GM19468 (cell line): ENCODE results near the gene ICAM5.
A peak's percentile ranks its signal among the peaks of the same experiment; 100 is the strongest.
"Not testable (repeated sequence)": the region's sequence is repeated elsewhere in the genome, so short reads cannot be mapped to it uniquely, and the experiment has no call there.

Experiments
- ATAC-seq: cut with Tn5 transposase; IDR thresholded peaks from one replicate; pipeline ENCODE4 v1.9.1; 2021; ENCODE audit warnings: mild to moderate bottlenecking, moderate library complexity, moderate number of reproducible peaks; ENCODE audit not compliant: unreplicated experiment; ENCODE audit errors: extremely low read depth

The ICAM5 gene, protein sequence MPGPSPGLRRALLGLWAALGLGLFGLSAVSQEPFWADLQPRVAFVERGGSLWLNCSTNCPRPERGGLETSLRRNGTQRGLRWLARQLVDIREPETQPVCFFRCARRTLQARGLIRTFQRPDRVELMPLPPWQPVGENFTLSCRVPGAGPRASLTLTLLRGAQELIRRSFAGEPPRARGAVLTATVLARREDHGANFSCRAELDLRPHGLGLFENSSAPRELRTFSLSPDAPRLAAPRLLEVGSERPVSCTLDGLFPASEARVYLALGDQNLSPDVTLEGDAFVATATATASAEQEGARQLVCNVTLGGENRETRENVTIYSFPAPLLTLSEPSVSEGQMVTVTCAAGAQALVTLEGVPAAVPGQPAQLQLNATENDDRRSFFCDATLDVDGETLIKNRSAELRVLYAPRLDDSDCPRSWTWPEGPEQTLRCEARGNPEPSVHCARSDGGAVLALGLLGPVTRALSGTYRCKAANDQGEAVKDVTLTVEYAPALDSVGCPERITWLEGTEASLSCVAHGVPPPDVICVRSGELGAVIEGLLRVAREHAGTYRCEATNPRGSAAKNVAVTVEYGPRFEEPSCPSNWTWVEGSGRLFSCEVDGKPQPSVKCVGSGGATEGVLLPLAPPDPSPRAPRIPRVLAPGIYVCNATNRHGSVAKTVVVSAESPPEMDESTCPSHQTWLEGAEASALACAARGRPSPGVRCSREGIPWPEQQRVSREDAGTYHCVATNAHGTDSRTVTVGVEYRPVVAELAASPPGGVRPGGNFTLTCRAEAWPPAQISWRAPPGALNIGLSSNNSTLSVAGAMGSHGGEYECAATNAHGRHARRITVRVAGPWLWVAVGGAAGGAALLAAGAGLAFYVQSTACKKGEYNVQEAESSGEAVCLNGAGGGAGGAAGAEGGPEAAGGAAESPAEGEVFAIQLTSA

DNA sequence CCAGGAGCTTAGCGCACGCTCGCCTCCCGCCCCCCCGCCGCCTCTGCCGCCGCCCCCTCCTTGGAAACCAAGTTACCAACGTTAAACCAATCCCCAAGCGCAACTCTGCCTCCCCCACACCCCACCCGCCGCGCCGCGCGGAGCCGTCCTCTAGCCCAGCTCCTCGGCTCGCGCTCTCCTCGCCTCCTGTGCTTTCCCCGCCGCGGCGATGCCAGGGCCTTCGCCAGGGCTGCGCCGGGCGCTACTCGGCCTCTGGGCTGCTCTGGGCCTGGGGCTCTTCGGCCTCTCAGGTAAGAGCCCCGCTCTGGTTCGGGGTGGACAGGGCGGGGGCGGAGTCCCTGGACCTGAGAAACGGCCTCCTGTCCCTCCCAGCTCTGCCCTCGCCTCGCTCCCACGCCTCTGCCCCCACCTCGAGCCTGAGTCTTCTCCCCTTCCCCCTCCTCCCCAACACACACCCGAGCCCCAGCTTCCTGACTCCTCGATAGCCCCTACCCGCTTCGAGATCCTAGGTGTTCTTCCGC lies at the start of gene ICAM5:
TSS of gene ICAM5 (plus strand) at position 117 of the 521 bp plus-strand sequence. CDS start at position 209, 92 bp downstream.
- ATAC-seq: no peak

DNA sequence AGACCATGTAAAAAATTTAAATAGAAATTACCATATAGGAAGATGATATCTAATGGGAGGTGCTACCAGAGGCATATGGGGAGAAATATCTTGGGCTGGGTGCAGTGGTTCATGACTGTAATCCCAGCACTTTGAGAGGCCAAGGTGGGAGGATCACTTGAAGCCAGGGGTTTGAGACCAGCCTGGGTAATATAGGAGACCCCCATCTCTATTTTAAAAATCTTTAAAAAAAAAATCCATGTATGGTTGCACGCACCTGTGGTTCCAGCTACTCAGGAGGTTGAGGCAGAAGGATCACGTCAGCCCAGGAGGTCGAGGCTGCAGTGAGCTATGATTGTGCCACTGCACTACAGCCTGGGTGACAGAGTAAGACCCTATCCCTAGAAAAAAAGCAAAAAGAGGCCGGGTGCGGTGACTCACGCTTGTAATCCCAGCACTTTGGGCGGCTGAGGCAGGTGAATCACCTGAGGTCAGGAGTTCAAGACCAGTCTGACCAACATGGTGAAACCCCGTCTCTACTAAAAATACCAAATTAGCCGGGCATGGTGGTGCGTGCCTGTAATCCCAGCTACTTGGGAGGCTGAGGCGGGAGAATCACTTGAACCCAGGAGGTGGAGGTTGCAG lies 47.8 kb upstream of the ICAM5 start:
- not testable (repeated sequence) for ATAC-seq

DNA sequence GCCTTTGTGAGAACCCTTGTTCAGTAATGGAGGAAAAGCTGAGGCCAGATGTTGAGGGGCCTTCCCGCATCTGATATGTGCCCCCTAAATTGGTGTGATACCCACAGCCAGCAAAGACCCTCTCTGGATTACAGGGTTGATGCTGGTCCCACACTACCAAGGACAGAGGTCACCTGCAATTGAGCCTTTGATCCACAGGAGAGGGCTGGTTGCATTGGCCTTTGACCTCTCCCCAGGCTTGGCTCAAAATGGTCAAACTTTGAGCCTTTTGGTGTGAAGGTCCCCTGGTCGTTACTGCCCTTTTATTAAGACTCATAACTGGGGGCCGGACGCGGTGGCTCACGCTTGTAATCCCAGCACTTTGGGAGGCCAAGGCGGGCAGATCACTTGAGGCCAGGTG lies 46.1 kb upstream of the ICAM5 start:
- no peak for ATAC-seq

DNA sequence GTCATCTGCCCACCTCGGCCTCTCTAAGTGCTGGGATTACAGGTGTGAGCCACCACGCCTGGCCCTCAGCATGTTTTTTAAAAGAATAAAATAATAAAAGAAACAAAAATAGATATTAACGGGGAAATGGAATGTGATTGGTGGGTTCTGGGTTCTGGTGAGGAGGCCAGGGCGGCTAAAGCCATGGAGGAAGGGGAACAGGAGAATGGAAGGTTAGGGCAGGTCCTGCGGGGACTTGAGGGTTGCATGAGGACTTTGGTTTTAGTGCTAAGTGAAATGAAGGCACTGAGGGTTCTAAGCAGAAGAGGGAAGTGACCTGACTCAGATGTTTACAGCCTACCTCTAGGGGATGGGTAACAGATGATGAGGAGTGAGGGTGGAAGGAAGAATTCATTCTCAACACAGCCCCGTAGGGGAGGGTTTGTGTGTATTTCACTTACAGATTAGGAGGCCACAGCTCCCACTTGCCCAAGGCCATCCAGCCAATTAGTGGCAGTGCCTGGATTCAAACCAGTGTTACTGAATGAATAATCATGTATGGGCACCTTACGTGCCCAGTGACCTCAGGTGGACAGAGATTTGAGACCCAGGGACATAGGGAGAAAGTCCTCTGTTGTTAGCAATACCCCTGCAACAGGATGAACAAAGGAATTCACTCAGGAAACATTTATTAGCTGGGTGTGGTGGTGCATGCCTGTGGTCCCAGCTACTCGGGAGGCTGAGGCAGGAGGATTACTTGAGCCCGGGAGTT lies 44.4 kb upstream of the ICAM5 start:
- ATAC-seq: no peak

DNA sequence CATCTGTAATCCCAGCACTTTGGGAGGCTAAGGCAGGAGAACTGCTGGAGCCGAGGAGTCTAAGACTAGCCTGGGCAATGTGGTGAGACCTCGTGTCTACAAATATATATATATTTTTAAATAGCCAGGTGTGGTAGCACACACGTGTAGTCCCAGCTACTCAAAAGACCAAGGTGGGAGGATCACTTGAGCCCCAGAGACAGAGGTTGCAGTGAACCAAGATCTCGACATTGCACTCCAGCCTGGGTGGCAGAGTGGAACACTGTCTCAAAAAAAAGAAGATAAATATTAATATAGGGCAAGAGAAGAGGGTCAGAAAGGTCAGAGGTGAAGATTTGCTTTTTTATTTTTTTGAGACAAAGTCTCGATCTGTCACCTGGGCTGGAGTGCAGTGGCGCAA lies 43.2 kb upstream of the ICAM5 start:
- ATAC-seq: no peak

DNA sequence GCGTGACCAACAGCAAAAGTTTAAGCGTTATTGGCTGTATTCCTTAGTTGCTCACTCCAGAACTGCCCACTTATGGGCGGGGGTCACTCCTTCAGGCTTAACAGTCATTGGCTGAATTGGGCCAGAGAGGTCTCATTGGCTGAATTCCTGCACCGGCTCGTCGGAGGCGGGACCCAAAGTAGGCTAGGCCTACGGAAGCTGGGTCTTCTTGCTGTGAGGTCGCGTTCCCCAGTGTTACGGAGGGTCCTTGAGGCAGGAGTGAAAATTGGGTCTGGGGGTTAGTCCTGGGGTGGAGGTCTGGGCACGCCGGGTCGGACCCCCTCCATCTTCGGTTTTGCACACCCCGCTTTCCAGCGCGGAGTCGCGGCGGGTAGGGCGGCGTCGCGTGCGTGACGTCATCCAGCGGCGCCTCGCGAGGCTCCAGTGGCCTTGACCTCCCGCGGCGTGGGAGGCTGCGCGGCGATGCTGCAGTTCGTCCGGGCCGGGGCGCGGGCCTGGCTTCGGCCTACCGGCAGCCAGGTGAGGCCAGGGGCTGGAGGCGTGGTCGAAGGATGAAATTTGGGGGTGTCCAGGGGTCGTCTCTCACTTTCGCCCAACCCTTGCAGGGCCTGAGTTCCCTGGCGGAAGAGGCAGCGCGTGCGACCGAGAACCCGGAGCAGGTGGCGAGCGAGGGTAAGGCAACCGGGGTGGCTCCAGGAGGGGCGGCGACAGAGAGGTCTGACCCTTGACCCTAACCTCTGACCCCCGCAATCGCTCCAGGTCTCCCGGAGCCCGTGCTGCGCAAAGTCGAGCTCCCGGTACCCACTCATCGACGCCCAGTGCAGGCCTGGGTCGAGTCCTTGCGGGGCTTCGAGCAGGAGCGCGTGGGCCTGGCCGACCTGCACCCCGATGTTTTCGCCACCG lies 37.7 kb upstream of the ICAM5 start, which contains the start of gene MRPL4:
TSS of gene MRPL4 (plus strand) at position 423 of the 903 bp plus-strand sequence. CDS start at position 463, 40 bp downstream.
- peak; percentile 69 for ATAC-seq

DNA sequence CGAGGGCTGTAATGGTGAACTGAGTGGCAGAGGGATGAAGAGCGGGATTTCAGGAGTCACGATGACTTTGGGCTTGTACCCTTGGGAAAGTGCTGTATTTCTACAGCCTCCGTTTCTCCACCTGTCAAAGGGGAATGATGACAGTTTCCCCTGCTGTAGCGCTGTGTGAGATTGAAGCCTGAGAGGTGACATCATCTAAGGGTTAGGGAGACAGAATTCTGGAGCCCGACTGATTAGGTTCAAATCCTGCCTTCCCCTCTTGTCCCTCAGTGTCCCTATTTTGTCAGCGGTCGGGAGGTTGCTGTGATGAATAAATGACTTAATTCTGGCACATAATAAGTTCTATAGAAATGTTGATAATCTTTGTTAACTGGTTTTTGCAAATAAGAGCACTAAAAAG lies 37.0 kb upstream of the ICAM5 start:
- no peak for ATAC-seq

DNA sequence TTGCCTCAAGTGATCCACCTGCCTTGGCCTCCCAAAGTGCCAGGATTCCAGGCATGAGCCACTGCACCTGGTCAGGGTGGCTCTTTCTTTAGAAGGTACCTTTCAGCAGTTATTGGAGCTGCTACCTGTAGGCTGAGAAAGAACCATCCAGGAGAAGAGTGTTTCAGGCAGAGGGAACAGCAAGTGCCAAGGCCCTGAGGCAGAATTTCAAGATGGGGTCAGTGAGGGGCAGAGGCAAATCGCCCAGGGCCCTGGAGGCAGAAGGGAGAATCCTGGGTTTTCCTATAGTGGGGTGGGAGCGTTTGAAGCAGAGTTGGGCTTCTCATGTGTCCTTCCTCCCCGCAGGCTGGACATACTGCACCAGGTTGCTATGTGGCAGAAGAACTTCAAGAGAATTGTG lies 35.5 kb upstream of the ICAM5 start:
- no peak for ATAC-seq

DNA sequence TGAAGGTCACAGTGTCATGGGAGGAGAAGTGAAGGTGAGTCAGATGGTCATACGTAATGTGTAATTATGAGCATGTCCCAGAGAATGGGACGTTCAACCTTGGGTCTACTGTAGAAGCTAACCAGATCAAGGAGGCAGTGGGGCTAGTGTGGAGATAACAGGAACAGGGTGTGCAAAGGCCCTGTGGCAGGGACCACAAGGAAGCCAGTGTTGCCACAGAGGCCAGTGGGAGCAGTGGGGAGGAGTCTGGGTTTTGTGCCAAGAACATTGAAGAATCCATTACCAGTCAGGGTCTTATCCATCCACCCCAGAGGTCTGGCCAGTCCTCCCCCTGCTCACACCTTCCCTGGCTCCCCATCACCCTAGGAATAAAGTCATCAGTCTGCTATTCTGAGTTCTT lies 34.4 kb upstream of the ICAM5 start:
- ATAC-seq: no peak

DNA sequence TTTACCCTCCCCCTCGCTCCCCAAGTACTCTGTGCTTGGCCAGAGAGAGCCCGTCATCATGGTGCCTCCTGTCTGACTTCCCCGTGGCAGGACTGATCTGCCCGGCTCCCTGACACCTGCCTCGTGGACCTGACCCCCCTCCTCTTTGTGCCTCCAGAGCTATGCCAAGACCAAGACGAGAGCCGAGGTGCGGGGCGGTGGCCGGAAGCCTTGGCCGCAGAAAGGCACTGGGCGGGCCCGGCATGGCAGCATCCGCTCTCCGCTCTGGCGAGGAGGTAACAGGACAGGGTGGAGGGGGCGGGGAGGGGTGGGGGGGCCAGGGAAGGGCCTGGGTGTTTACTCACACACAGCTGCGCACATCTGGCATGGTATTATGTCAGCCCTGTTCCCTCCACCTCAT lies 33.2 kb upstream of the ICAM5 start:
- no peak for ATAC-seq

DNA sequence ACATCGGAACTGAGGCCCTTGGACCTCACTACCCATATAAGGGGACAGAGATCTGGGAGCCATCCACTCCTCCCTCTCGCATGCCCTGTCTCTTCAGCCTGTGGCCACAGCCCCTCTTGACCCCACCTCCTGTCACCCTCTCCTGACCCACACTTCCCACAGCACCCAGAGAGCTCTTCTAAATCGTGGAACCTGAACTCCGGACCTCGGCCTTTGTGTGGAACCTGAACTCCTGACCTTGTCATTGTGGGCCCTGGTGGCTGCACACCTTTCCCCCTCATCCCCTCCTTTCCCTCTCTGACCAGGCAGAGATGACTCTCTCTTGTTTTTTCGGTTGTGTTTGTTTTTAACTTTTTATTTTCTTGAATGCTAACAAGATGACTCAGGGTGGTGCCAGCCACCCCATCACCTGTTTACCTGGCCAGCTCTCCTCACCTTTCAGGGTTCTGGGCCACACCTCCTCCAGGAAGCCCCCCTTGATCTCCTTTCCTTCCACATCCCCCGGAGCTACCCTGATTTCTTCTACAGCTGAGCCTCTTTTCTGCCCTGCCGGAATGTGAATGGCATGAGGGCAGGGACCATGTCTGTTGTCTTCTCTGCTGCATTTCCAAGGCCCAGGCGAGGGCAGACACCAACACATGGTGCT lies 32.7 kb upstream of the ICAM5 start:
- no peak for ATAC-seq

DNA sequence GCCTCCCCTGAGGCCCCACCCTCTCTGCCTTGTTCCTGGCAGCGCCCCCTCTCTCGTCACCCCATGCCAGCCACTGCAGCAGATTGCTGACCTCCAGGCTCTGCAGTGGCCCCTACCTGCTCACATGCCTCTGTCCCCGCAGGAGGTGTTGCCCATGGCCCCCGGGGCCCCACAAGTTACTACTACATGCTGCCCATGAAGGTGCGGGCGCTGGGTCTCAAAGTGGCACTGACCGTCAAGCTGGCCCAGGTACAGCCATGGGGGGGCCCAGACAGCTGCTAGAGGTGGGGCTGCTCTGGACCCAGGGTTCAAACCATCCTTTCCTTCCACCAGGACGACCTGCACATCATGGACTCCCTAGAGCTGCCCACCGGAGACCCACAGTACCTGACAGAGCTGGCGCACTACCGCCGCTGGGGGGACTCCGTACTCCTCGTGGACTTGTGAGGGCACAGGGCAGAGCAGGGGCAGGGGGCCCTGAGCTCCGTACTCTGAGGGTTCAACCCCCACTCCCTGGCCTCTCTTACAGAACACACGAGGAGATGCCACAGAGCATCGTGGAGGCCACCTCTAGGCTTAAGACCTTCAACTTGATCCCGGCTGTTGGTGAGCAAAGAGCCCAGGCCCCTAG lies 31.6 kb upstream of the ICAM5 start:
- ATAC-seq: no peak

DNA sequence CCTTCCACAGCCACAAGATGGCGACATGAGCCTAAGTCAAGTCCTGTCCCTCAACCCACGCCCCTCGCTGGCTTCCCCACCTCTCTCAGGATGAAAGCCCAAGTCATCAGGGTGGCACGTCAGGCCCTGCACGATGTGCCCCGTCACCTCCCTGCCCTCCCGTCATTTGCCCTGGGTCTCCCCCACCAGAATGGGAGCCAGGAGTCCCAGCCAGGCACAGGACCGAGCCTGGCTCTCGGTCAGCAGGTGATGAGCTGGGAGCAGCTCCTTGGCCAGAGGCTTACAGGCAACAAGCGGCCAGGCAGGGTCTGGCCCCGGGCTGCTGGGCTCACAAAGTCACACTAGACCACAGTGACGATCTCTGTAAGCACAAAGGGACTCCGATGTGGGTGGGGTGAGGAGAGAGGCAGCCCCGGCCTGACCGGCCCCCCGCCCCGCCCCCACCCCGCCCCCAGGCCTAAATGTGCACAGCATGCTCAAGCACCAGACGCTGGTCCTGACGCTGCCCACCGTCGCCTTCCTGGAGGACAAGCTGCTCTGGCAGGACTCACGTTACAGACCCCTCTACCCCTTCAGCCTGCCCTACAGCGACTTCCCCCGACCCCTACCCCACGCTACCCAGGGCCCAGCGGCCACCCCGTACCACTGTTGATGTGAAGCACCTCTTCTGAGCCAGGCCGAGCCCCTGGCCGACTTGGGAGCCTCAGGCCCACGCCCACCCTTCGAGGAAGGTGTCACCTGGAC lies 30.4 kb upstream of the ICAM5 start:
- no peak for ATAC-seq

DNA sequence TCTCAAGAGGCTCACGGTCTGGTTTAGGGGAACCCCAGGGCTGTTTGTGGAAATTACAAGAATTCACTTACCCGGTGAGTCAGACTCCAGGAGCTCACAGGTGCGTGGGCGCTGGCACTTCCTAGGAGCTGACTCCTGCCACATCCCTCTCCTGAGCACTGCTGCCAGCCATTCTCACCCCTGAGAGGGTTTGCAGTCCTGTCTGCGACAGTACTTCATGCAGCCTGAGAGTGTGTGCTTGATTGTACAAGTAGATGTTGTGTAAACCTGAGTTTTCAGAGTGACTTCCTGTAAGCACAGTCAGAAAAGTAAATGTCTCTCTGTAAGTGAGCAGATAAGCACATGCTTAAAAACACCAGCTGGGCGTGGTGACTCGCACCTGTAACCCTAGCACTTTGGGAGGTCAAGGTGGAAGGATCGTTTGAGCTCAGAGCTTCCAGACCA lies 29.6 kb upstream of the ICAM5 start:
- no peak for ATAC-seq

DNA sequence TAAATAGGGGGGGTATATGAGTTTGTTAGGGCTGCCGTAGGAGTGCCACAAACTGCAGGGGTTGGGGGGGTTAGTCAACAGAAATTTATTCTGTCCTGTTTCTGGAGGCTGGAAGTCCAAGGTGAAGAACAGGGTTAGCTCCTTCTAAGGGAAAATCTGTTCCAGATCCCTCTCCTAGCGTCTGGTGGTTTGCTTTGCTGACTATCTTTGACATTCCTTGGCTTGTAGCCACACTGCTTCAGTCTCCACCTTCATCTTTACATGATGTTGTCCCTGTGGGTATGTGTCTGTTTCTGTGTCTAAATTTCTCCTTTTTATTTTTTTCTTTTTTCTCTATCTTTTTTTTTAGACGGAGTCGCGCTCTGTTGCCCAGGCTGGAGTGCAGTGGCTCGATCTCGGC lies 27.0 kb upstream of the ICAM5 start:
- ATAC-seq: no peak

DNA sequence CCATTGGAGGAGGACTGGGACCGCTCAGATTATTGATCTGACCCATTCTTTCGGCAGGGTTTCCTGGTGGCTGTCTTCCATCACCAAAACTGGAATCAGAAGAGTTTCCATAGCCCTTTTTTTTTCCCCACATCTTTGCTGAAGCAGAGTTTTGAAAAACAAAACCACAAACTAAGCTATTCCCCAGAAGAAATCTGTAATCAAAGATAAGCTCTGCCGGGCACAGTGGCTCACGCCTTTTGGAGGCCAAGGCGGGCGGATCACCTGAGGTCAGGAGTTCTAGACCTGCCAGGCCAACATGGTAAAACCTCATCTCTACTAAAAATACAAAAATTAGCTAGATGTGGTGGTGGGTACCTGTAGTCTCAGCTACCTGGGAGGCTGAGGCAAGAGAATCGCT lies 23.0 kb upstream of the ICAM5 start:
- no peak for ATAC-seq

DNA sequence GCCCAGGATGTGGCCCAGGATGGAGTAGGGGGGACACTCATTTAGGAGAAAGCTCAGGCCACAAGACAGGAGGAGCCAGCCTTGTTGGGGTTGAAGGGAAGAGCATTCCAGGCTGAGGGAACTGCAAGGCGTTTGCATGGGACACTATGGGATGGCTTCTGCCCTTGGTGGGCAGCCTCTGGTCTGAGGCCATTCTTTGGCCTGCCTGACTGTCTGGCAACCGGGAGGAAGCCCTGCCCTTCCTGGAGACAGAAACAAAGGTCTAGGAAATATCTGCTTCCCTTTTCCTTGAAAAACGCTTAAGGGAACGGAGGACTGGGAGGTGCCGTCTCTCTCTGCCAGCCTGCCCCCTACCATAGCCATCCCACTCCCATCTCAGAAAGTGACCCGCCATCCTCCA lies 21.7 kb upstream of the ICAM5 start:
- no peak for ATAC-seq
